GM21447 (cell line): ENCODE data around the gene ESRP2.

ENCODE experiments used
- ATAC-seq: cut with Tn5 transposase; IDR thresholded peaks from one replicate; pipeline ENCODE4 v1.9.1; 2021; ENCODE audit not compliant: unreplicated experiment

The ESRP2 gene

GRCh38 chr16:68242926-68243858, 7.3 kb upstream of the ESRP2 start:
- ATAC-seq, result no peak

- no peak for ATAC-seq
Measured at GRCh38 chr16:68242085-68242484, 6.2 kb upstream of the ESRP2 start.

- ATAC-seq, result peak; percentile 17
Measured at GRCh38 chr16:68238029-68238345, 2.1 kb upstream of the ESRP2 start.

- ATAC-seq, result peak; percentile 79
Measured at GRCh38 chr16:68237243-68238028, 1.5 kb upstream of the ESRP2 start.

- ATAC-seq, result no peak
Measured at GRCh38 chr16:68236826-68237242, 907 bp upstream of the ESRP2 start.

- ATAC-seq, result no peak
Measured at GRCh38 chr16:68236137-68236825, 354 bp upstream of the ESRP2 start.

- no peak for ATAC-seq
Measured at GRCh38 chr16:68235108-68235886, 630 bp downstream of the ESRP2 start.

GRCh38 chr16:68234188-68235107, 1.5 kb downstream of the ESRP2 start:
- ATAC-seq, result no peak

GRCh38 chr16:68233835-68234187, 2.1 kb downstream of the ESRP2 start:
- ATAC-seq, result no peak

GRCh38 chr16:68233085-68233834, 2.7 kb downstream of the ESRP2 start:
- ATAC-seq, result no peak

GRCh38 chr16:68232335-68232734, 3.6 kb downstream of the ESRP2 start:
- ATAC-seq, result no peak

GRCh38 chr16:68231384-68232136, 4.4 kb downstream of the ESRP2 start:
- ATAC-seq, result no peak

GRCh38 chr16:68230956-68231355, 5.0 kb downstream of the ESRP2 start:
- ATAC-seq, result no peak

GRCh38 chr16:68230176-68230571, 5.8 kb downstream of the ESRP2 start:
- ATAC-seq, result no peak

- no peak for ATAC-seq
Measured at GRCh38 chr16:68229431-68230175, 6.3 kb downstream of the ESRP2 start.

- no peak for ATAC-seq
Measured at GRCh38 chr16:68228652-68229051, 7.3 kb downstream of the ESRP2 start.

- ATAC-seq, result no peak
Measured at GRCh38 chr16:68227850-68228553, 7.9 kb downstream of the ESRP2 start.
